ENCODE data around the gene RNF20.

Gene RNF20

GRCh38 chr9:101590901-101591300 is 57.2 kb downstream of the RNF20 start:
- DNase-seq (ENCODE audit: low spot score) = no peak

GRCh38 chr9:101591787-101592446 is 58.3 kb downstream of the RNF20 start:
- no peak for DNase-seq (ENCODE audit: low spot score)

- no peak for DNase-seq (ENCODE audit: low spot score)
Measured at GRCh38 chr9:101592788-101593187, 59.1 kb downstream of the RNF20 start.

GRCh38 chr9:101593345-101593744 is 59.7 kb downstream of the RNF20 start:
- no peak for DNase-seq (ENCODE audit: low spot score)

- no peak for DNase-seq (ENCODE audit: low spot score)
Measured at GRCh38 chr9:101594796-101595195, 61.1 kb downstream of the RNF20 start, which contains the start of gene PPP3R2. TSS of gene PPP3R2 (minus strand) at chr9:101594969. CDS start at chr9:101594921, 48 bp downstream.

GRCh38 chr9:101601904-101602765 is 68.5 kb downstream of the RNF20 start:
- peak; percentile 15 for DNase-seq (ENCODE audit: low spot score)

GRCh38 chr9:101604296-101604695 is 70.6 kb downstream of the RNF20 start:
- no peak for DNase-seq (ENCODE audit: low spot score)

GRCh38 chr9:101605547-101605946 is 71.9 kb downstream of the RNF20 start:
- DNase-seq (ENCODE audit: low spot score) = no peak
